Fibroblast of lung (primary cell): ENCODE data around the gene KDM4E. TPM values are rescaled to one million over a fixed set of nuclear protein-coding genes. Genes with fewer than 3 reads are reported as not detected.

Experiments
- DNase-seq, 2 donors: peaks; one replicate each; pipeline versions ENCODE4 v3.0.0 to v3.0.0-alpha.2; 2010; ENCODE audit warnings: low read depth in 2 of 2
- H2AFZ ChIP-seq: 2 replicates; pipeline ENCODE4 v1.5.1; 2012; ENCODE audit warnings: low read length, control low read depth, inconsistent platforms
- H3K27ac ChIP-seq: 2 replicates; pipeline ENCODE4 v1.5.1; 2011; ENCODE audit warnings: low read length, control low read depth; ENCODE audit not compliant: insufficient read depth
- H3K27me3 ChIP-seq: 2 replicates; pipeline ENCODE4 v1.5.1; 2011; ENCODE audit warnings: mild to moderate bottlenecking, low read length; ENCODE audit not compliant: control insufficient read depth, insufficient read depth
- H3K36me3 ChIP-seq: 2 replicates; pipeline ENCODE4 v1.5.1; 2011; ENCODE audit warnings: low read length; ENCODE audit not compliant: control insufficient read depth, insufficient read depth
- H3K4me1 ChIP-seq: 2 replicates; pipeline ENCODE4 v1.5.1; 2011; ENCODE audit warnings: low read length; ENCODE audit not compliant: control insufficient read depth, insufficient read depth; ENCODE audit errors: extremely low read depth
- H3K4me2 ChIP-seq: 2 replicates; pipeline ENCODE4 v1.5.1; 2011; ENCODE audit warnings: low read length, control low read depth; ENCODE audit not compliant: insufficient read depth; ENCODE audit errors: extremely low read depth
- H3K4me3 ChIP-seq, 4 experiments: fragments of 200-600 bp in 1 of 4; sonication (generic) in 1 of 4; replicated peaks in 1 of 4; 2 replicates each; pipeline ENCODE4 v1.5.1; 2011 to 2016; ENCODE audit warnings: low read length in 4 of 4, low read depth in 3 of 4, mild to moderate bottlenecking in 3 of 4, control low read depth in 2 of 4, inconsistent platforms in 1 of 4, mixed read lengths in 1 of 4; ENCODE audit not compliant: insufficient read depth in 1 of 4; ENCODE audit errors: control extremely low read depth in 1 of 4
- H3K79me2 ChIP-seq: 2 replicates; pipeline ENCODE4 v1.5.1; 2012; ENCODE audit warnings: mild to moderate bottlenecking, low read length, inconsistent platforms; ENCODE audit not compliant: control insufficient read depth, insufficient read depth
- H3K9ac ChIP-seq: 2 replicates; pipeline ENCODE4 v1.5.1; 2011; ENCODE audit warnings: mild to moderate bottlenecking, low read length, control low read depth; ENCODE audit not compliant: insufficient read depth
- H3K9me3 ChIP-seq: 2 replicates; pipeline ENCODE4 v1.5.1; 2012; ENCODE audit warnings: low read depth, low read length; ENCODE audit not compliant: control insufficient read depth, insufficient read depth
- H4K20me1 ChIP-seq: 2 replicates; pipeline ENCODE4 v1.5.1; 2011; ENCODE audit warnings: low read length; ENCODE audit not compliant: control insufficient read depth, insufficient read depth; ENCODE audit errors: extremely low read depth
- EZH2 ChIP-seq: IDR thresholded peaks from 2 replicates; pipeline ENCODE4 v1.5.1; 2012; ENCODE audit warnings: low read length, control low read depth, mild to moderate bottlenecking; ENCODE audit errors: missing control alignments
- polyA plus RNA-seq, 2 donors: library from polyadenylated mRNA; depleted of rRNA in 1 of 2; stranded (reverse) in 1 of 2; unstranded in 1 of 2; fragments of >200 nt; gene quantifications; 2 replicates each; pipeline ENCODE4 v1.2.1, GENCODE V29; 2011 to 2012; ENCODE audit warnings: missing spikeins in 1 of 2
- total RNA-seq: library from RNA; depleted of rRNA; stranded (reverse); fragments of >200 nt; gene quantifications from 2 replicates; pipeline ENCODE4 v1.2.1, GENCODE V29; 2014
- TF ChIP-seq, protein P1 (sequence below), 2 donors: IDR thresholded peaks in 1 of 2; conservative IDR thresholded peaks in 1 of 2; 1 replicate in 1 of 2; 2 replicates in 1 of 2; pipeline ENCODE4 v1.5.1; 2011 to 2012; ENCODE audit warnings: low read length in 2 of 2, control low read depth in 1 of 2, inconsistent platforms in 1 of 2, low read depth in 1 of 2, mild to moderate bottlenecking in 1 of 2

Gene KDM4E
- total and polyA plus RNA-seq, 2 donors (not counting 1 experiment from before 2014, with no cell fraction given): not detected

DNA sequence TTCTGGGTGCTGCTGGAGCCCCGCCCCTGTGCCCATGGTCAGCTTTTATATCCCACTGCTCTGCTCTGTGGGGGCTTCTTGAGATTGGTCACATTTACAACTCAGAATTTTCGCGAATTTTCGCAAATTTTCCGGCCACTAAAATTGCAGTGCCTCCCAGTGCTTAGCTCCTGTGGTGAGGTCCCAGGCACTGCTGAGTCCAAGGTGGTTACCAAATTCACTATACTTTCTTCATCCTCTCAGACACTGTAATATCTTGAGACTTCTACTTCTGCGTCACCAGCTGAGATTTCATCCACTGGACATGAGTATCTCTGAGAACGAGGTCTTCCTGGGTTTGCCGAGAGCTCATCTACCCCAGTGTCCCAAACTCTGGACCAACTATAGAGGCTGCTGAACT is 32.9 kb downstream of the KDM4E start:
- H3K4me2 ChIP-seq: no peak overlapping the region
- no peak overlapping the region for H3K27ac ChIP-seq
- no peak for TF ChIP-seq EZH2
- TF ChIP-seq, protein P1, sequence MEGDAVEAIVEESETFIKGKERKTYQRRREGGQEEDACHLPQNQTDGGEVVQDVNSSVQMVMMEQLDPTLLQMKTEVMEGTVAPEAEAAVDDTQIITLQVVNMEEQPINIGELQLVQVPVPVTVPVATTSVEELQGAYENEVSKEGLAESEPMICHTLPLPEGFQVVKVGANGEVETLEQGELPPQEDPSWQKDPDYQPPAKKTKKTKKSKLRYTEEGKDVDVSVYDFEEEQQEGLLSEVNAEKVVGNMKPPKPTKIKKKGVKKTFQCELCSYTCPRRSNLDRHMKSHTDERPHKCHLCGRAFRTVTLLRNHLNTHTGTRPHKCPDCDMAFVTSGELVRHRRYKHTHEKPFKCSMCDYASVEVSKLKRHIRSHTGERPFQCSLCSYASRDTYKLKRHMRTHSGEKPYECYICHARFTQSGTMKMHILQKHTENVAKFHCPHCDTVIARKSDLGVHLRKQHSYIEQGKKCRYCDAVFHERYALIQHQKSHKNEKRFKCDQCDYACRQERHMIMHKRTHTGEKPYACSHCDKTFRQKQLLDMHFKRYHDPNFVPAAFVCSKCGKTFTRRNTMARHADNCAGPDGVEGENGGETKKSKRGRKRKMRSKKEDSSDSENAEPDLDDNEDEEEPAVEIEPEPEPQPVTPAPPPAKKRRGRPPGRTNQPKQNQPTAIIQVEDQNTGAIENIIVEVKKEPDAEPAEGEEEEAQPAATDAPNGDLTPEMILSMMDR (conservative IDR thresholded peaks at IDR 0.05 in 1 of 2, IDR thresholded peaks at IDR 0.05 in 1 of 2; ENCODE audit: low read depth in 1 of 2, low read length in 2 of 2): no peak
- no peaks in the 10 kb centered on the region for H3K36me3 ChIP-seq
- peaks cover 10% of the 10 kb centered on the region for H3K27me3 ChIP-seq
- H3K9ac ChIP-seq: no peak overlapping the region
- no peak for DNase-seq
- no peak overlapping the region for H2AFZ ChIP-seq
- no peak overlapping the region for H3K4me3 ChIP-seq
- no peaks in the 10 kb centered on the region for H3K9me3 ChIP-seq
- H4K20me1 ChIP-seq: no peaks in the 10 kb centered on the region
- H3K79me2 ChIP-seq: no peaks in the 10 kb centered on the region
- H3K4me1 ChIP-seq: no peaks in the 10 kb centered on the region

DNA sequence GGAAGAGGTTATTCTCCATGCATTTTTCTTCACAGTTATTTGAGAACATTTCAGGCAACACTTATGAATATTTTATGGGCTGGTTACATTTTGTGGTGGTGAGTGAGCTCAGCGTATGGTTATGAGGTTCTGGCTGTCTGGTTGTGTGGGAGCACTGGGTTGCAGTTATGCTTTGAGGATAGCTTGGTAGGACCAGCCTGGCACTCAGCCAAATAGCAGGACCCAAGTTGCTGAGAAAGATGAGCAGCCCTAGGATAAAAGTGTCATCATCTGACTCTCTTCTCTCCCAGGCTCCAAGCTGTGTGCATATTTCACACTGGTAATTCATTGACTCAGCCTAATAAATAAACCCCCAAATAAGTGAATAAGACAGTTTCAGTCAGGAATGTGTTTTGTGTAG is 33.6 kb downstream of the KDM4E start:
- H3K27me3 ChIP-seq: peaks cover 10% of the 10 kb centered on the region
- no peak overlapping the region for H3K4me3 ChIP-seq
- H3K36me3 ChIP-seq: no peaks in the 10 kb centered on the region
- H4K20me1 ChIP-seq: no peaks in the 10 kb centered on the region
- H3K4me2 ChIP-seq: no peak overlapping the region
- DNase-seq: peak in 1 of 2 donors; percentile 13
- H3K27ac ChIP-seq: no peak overlapping the region
- H3K9ac ChIP-seq: no peak overlapping the region
- H3K9me3 ChIP-seq: no peaks in the 10 kb centered on the region
- H3K79me2 ChIP-seq: no peaks in the 10 kb centered on the region
- no peaks in the 10 kb centered on the region for H3K4me1 ChIP-seq
- TF ChIP-seq, protein P1 (conservative IDR thresholded peaks at IDR 0.05 in 1 of 2, IDR thresholded peaks at IDR 0.05 in 1 of 2; ENCODE audit: low read depth in 1 of 2, low read length in 2 of 2): no peak
- TF ChIP-seq EZH2: no peak
- no peak overlapping the region for H2AFZ ChIP-seq

DNA sequence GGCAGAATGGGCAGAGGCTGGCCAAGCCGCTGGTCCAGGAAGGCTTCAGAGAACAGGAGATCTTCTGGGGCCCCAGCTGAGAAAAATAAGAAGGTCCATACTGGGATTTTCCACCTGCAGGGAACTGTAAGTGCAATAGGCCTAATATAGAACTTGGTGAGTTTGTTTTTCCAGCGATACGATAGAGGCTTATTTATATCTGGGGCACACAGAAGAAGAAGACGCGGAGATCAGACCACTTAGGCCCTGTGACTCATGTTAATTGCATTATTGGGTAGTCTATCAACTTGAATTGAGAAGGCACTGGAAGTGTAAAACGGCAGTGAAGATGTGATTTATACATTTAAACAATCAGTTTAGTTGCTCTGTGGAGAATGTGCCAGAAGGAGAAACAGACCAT is 34.0 kb downstream of the KDM4E start:
- Histone ChIP-seq H3K9me3 (no peaks in the 10 kb centered on the region), H3K79me2 (no peaks in the 10 kb centered on the region), H3K27me3 (peaks cover 10% of the 10 kb centered on the region), H3K9ac (no peak overlapping the region), H4K20me1 (no peaks in the 10 kb centered on the region), H3K36me3 (no peaks in the 10 kb centered on the region), H3K27ac (no peak overlapping the region), H2AFZ (no peak overlapping the region), H3K4me3 (no peak overlapping the region), H3K4me1 (no peaks in the 10 kb centered on the region), H3K4me2 (no peak overlapping the region)
- TF ChIP-seq EZH2: no peak
- TF ChIP-seq, protein P1 (conservative IDR thresholded peaks at IDR 0.05 in 1 of 2, IDR thresholded peaks at IDR 0.05 in 1 of 2; ENCODE audit: low read depth in 1 of 2, low read length in 2 of 2): no peak
- DNase-seq: no peak
